Effector memory CD4-positive, alpha-beta T cell (primary cell): Measurements from ENCODE around the gene VTN.
A peak's percentile ranks its signal among the peaks of the same experiment; 100 is the strongest.

Experiments
- DNase-seq, 3 donors: peaks; one replicate each; pipeline ENCODE4 v3.0.0-alpha.2; 2020
- H3K27ac ChIP-seq: 2 replicates; pipeline ENCODE4 v1.7.0; 2013; ENCODE audit warnings: mild to moderate bottlenecking, low read length, moderate library complexity; ENCODE audit not compliant: insufficient read depth, poor library complexity, severe bottlenecking
- H3K27me3 ChIP-seq: replicated peaks from 2 replicates; pipeline ENCODE4 v1.7.0; 2013; ENCODE audit warnings: mild to moderate bottlenecking, low read length; ENCODE audit not compliant: insufficient read depth, control insufficient read depth, poor library complexity, severe bottlenecking
- H3K36me3 ChIP-seq: 2 replicates; pipeline ENCODE4 v1.7.0; 2013; ENCODE audit warnings: mild to moderate bottlenecking, low read length, moderate library complexity; ENCODE audit not compliant: control insufficient read depth, insufficient read depth
- H3K4me1 ChIP-seq: 2 replicates; pipeline ENCODE4 v1.7.0; 2013; ENCODE audit warnings: low read length, mild to moderate bottlenecking; ENCODE audit not compliant: control insufficient read depth, insufficient read depth, poor library complexity, severe bottlenecking
- H3K4me3 ChIP-seq: 2 replicates; pipeline ENCODE4 v1.7.0; 2013; ENCODE audit warnings: low read length, low read depth, mild to moderate bottlenecking; ENCODE audit not compliant: insufficient read depth, poor library complexity, severe bottlenecking
- H3K9me3 ChIP-seq: 2 replicates; pipeline ENCODE4 v1.7.0; 2013; ENCODE audit warnings: mild to moderate bottlenecking, low read length, moderate library complexity; ENCODE audit not compliant: control insufficient read depth

VTN gene

GRCh38 chr17:28404812-28405570, 34.9 kb upstream of the VTN start:
- H3K36me3 ChIP-seq: no peaks in the 10 kb centered on the region
- H3K27ac ChIP-seq: no peak overlapping the region
- DNase-seq: no peak
- H3K4me3 ChIP-seq: peak overlapping the region; percentile 80
- H3K4me1 ChIP-seq: peaks cover 14% of the 10 kb centered on the region
- H3K27me3 ChIP-seq: no peaks in the 10 kb centered on the region
- no peaks in the 10 kb centered on the region for H3K9me3 ChIP-seq

GRCh38 chr17:28404461-28404811, 34.3 kb upstream of the VTN start:
- no peaks in the 10 kb centered on the region for H3K9me3 ChIP-seq
- peaks cover 14% of the 10 kb centered on the region for H3K4me1 ChIP-seq
- no peak overlapping the region for H3K4me3 ChIP-seq
- H3K36me3 ChIP-seq: no peaks in the 10 kb centered on the region
- H3K27me3 ChIP-seq: no peaks in the 10 kb centered on the region
- DNase-seq: no peak
- H3K27ac ChIP-seq: no peak overlapping the region

- H3K4me1 ChIP-seq: peaks cover 14% of the 10 kb centered on the region
- no peaks in the 10 kb centered on the region for H3K36me3 ChIP-seq
- H3K27ac ChIP-seq: no peak overlapping the region
These were observed 33.9 kb upstream of the VTN start for GRCh38 chr17:28404007-28404406.

GRCh38 chr17:28402844-28403243, 32.7 kb upstream of the VTN start:
- Histone ChIP-seq H3K4me1 (peaks cover 14% of the 10 kb centered on the region), H3K9me3 (no peaks in the 10 kb centered on the region), H3K36me3 (no peaks in the 10 kb centered on the region), H3K27ac (no peak overlapping the region), H3K27me3 (no peaks in the 10 kb centered on the region), H3K4me3 (no peak overlapping the region)
- no peak for DNase-seq

More at GRCh38 chr17:28404007-28404406, 33.9 kb upstream of the VTN start:
- no peak for DNase-seq
- no peak overlapping the region for H3K4me3 ChIP-seq
- no peaks in the 10 kb centered on the region for H3K9me3 ChIP-seq
- H3K27me3 ChIP-seq: no peaks in the 10 kb centered on the region

GRCh38 chr17:28402224-28402630, 32.1 kb upstream of the VTN start:
- no peaks in the 10 kb centered on the region for H3K36me3 ChIP-seq
- H3K27me3 ChIP-seq: no peaks in the 10 kb centered on the region
- H3K4me3 ChIP-seq: no peak overlapping the region
- H3K27ac ChIP-seq: no peak overlapping the region
- H3K4me1 ChIP-seq: peaks cover 14% of the 10 kb centered on the region
- H3K9me3 ChIP-seq: no peaks in the 10 kb centered on the region
- no peak for DNase-seq

GRCh38 chr17:28399808-28400207, 29.7 kb upstream of the VTN start:
- no peak for DNase-seq
- no peaks in the 10 kb centered on the region for H3K9me3 ChIP-seq
- H3K27ac ChIP-seq: no peak overlapping the region
- H3K4me3 ChIP-seq: no peak overlapping the region
- H3K4me1 ChIP-seq: no peaks in the 10 kb centered on the region
- no peaks in the 10 kb centered on the region for H3K27me3 ChIP-seq
- H3K36me3 ChIP-seq: peaks cover 15% of the 10 kb centered on the region

GRCh38 chr17:28398280-28398981, 28.3 kb upstream of the VTN start:
- Histone ChIP-seq H3K9me3 (no peaks in the 10 kb centered on the region), H3K4me3 (no peak overlapping the region), H3K4me1 (no peaks in the 10 kb centered on the region), H3K27ac (no peak overlapping the region), H3K36me3 (peaks cover 22% of the 10 kb centered on the region), H3K27me3 (no peaks in the 10 kb centered on the region)
- DNase-seq: no peak

GRCh38 chr17:28397687-28398279, 27.7 kb upstream of the VTN start:
- Histone ChIP-seq H3K27ac (no peak overlapping the region), H3K9me3 (no peaks in the 10 kb centered on the region), H3K27me3 (no peaks in the 10 kb centered on the region), H3K36me3 (peaks cover 23% of the 10 kb centered on the region), H3K4me1 (no peaks in the 10 kb centered on the region), H3K4me3 (no peak overlapping the region)
- DNase-seq: no peak

GRCh38 chr17:28397275-28397674, 27.2 kb upstream of the VTN start:
- Histone ChIP-seq H3K36me3 (peaks cover 28% of the 10 kb centered on the region), H3K27ac (no peak overlapping the region), H3K27me3 (no peaks in the 10 kb centered on the region), H3K4me3 (no peak overlapping the region), H3K4me1 (no peaks in the 10 kb centered on the region), H3K9me3 (no peaks in the 10 kb centered on the region)
- no peak for DNase-seq

- no peak for DNase-seq
- Histone ChIP-seq H3K36me3 (peaks cover 29% of the 10 kb centered on the region), H3K4me3 (no peak overlapping the region), H3K27me3 (no peaks in the 10 kb centered on the region), H3K27ac (no peak overlapping the region), H3K4me1 (no peaks in the 10 kb centered on the region), H3K9me3 (no peaks in the 10 kb centered on the region)
These were observed 26.6 kb upstream of the VTN start for GRCh38 chr17:28396635-28397239.
